Fibroblast of villous mesenchyme (primary cell): ENCODE data around the gene DCDC1. TPM values are rescaled to one million over a fixed set of nuclear protein-coding genes. Genes with fewer than 3 reads are reported as not detected.

Experiments used
- DNase-seq: peaks from one replicate; pipeline ENCODE4 v3.0.0-alpha.2; 2010; ENCODE audit warnings: low read depth
- H3K4me3 ChIP-seq: 2 replicates; pipeline ENCODE4 v1.5.1; 2011; ENCODE audit warnings: low read depth, mild to moderate bottlenecking, low read length
- total RNA-seq: library from RNA; depleted of rRNA; stranded (reverse); fragments of >200 nt; gene quantifications from 2 replicates; pipeline ENCODE4 v1.2.3, GENCODE V29; 2012
- TF ChIP-seq, protein P1 (sequence below): IDR thresholded peaks from 2 replicates; pipeline ENCODE4 v1.5.1; 2012; ENCODE audit warnings: low read depth, mild to moderate bottlenecking, low read length; ENCODE audit not compliant: insufficient read depth

The DCDC1 gene
- total RNA-seq, 1 donor, result 0.43 TPM

DNA sequence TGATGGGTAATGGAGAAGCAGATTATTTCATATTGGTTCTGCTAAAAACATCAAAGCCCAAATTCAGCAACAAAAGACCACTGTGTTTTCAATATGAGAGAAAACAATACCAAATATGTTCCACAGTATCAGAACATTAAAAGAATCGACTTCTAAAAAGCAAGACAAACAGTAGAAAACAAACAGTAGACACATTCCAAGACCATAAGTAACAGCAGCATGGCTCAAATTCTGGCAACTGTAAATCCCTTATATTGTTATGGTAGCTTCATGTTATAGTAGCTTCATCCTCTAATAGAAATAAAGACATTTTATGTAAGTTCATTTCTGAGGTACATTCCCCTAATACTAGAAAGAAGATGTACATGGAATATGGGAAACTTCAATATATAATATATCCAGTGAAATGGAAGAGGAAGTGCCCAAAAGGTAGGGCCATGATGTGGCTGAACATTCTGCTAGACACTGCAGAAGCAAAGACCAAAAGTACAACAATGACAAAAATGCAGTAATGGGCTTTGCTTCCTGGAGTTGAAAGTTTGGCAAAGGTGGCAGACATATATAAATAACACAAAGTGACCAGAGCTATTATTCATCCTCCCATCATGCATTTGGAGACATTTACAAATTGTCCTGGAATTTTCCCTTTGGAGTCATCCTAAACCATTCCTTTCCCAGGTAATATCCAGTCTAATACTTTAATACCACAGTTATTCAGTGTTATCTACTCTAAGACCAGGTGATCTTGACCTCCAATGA lies 299.9 kb downstream of the DCDC1 start:
- H3K4me3 ChIP-seq, result no peak overlapping the region
- DNase-seq, result no peak
- TF ChIP-seq, protein P1, sequence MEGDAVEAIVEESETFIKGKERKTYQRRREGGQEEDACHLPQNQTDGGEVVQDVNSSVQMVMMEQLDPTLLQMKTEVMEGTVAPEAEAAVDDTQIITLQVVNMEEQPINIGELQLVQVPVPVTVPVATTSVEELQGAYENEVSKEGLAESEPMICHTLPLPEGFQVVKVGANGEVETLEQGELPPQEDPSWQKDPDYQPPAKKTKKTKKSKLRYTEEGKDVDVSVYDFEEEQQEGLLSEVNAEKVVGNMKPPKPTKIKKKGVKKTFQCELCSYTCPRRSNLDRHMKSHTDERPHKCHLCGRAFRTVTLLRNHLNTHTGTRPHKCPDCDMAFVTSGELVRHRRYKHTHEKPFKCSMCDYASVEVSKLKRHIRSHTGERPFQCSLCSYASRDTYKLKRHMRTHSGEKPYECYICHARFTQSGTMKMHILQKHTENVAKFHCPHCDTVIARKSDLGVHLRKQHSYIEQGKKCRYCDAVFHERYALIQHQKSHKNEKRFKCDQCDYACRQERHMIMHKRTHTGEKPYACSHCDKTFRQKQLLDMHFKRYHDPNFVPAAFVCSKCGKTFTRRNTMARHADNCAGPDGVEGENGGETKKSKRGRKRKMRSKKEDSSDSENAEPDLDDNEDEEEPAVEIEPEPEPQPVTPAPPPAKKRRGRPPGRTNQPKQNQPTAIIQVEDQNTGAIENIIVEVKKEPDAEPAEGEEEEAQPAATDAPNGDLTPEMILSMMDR, result no peak

DNA sequence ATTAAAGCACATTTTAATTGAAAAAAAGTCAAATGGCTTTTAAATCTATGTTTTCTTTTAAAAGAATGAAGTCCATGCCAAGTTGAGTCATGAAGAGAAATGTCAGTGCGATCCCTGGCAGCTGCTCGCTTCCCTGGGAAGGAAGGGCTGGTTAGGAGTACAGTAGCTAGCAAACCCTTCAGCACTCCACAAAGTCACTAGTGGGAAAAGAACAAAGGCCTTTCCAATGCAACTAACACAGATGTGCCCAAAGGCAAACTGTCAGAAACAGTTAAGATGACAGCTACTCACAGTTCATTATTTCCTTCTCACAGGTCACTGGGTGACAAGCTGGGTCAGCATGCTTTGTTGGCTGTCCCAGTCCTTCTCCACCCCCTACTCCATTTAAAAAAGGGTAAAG lies 308.7 kb downstream of the DCDC1 start:
- H3K4me3 ChIP-seq, result no peak overlapping the region
- no peak for DNase-seq
- TF ChIP-seq, protein P1, result no peak

DNA sequence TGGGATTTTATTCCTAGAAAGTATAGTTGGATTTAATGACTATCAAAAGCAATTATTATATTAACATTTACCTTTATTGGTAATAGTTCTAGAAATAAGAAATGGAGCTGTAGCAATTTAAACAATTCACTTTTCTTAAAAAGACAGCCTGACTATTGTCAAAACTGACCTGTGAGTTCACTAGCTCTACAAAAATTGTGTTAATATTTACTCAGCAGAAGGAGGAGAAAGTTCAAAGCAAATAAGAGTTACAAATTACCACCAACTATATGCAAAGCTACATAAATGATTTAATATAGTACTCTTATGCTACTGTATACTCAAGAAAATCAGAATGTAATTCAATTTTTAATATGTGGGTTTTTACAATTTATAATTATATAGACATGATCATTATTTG lies 310.0 kb downstream of the DCDC1 start:
- no peak overlapping the region for H3K4me3 ChIP-seq
- TF ChIP-seq, protein P1, result no peak
- DNase-seq, result no peak

DNA sequence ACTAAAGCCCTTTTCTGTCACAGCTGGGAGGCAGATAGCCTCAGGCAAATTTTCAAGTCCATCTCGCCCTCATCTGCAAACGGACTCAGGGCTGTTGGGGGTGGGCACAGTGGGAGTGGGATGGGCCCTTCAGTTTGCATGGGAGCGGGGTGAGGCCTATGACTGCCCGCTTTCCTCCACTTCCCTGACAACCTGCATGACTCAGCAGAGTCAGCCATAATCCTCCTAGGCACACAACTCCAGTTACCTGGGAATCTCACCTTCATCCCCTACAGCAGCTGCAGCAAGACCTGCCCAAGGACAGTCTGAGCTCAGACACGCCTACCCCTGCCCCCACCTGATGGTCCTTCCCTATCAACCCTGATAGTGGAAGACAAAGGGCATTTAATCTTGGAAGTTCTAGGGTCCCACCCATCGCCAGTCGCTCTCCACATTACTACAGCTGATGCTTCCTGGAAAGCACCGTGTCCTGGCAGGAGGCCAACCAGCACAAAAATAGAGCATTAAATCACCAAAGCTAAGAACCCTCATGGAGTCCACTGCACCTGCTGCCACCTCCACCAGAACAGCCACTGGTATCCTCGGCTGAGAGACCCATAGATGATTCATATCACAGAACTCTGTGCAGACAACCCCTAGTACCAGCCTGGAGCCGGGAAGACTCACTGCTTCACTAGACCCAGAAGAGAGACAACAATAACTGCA lies 319.3 kb downstream of the DCDC1 start:
- H3K4me3 ChIP-seq, result no peak overlapping the region
- no peak for DNase-seq
- TF ChIP-seq, protein P1, result no peak

DNA sequence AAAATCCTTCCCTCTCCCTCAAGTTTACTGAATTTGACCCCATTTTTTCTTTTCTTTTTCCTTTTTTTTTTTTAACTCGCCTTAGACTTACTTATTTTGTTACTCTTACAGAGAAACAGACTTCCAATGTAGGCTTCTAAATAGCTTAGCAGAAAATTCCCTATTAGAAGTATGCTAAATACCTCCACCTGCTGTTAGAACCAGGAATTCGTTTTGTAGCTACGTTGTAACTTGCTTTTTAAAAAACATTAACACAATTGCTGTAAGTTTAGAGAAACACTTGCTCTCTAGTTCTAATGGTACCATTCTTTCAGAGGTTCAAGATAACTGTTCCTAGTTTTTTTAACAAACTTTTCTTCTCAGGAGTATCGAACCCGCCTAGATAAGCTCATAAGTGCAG lies 324.2 kb downstream of the DCDC1 start:
- TF ChIP-seq, protein P1, result no peak
- DNase-seq, result no peak
- no peak overlapping the region for H3K4me3 ChIP-seq

DNA sequence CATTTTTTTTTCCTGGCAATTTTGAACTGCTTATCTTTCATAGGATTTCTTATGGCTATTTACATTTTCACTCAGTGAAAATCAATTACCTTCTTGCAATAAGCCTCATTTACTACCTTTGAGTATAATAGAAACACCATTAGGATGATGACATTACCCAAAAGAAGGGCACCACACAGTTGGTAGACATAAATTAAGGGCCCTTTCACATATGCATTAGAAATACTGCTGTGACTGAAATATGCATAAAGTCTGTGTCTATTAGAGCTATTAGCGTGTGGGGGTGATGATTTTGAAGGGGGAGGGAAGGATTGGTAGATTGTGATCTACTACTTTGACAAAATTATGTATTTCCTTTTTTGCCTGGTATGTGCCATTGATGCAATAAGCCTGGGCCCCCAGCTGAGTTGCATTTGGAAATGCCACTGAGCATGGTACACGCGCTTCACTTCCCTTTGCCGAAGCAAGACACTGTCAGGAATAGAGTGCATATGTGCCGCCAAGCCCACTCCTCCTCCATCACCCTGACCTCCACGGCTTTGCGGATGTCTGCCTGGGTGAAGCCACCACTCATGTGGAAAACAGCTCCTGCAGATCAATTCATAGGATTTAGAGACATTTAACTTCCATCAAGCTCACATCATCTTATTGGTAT lies 339.3 kb downstream of the DCDC1 start:
- TF ChIP-seq, protein P1, result no peak
- no peak for DNase-seq
- no peak overlapping the region for H3K4me3 ChIP-seq
